Left ventricle myocardium inferior (tissue), 1 donor: ENCODE measurements around the gene CTXND1. TPM values are rescaled to one million over a fixed set of nuclear protein-coding genes. Genes with fewer than 3 reads are reported as not detected.
"Not testable (repeated sequence)": the region's sequence is repeated elsewhere in the genome, so short reads cannot be mapped to it uniquely, and the experiment has no call there.

Source experiments
- DNase-seq: peaks from one replicate; pipeline ENCODE4 v3.0.0-alpha.2; 2020
- H3K27ac ChIP-seq: fragments of 200-600 bp; replicated peaks from 2 replicates; pipeline ENCODE4 v1.8.0; 2021
- H3K27me3 ChIP-seq: fragments of 200-600 bp; 2 replicates; pipeline ENCODE4 v1.8.0; 2021; ENCODE audit warnings: low read depth
- H3K36me3 ChIP-seq: fragments of 200-600 bp; 2 replicates; pipeline ENCODE4 v1.8.0; 2021
- H3K4me1 ChIP-seq: fragments of 200-600 bp; 2 replicates; pipeline ENCODE4 v1.8.0; 2021
- H3K4me3 ChIP-seq: fragments of 200-600 bp; 2 replicates; pipeline ENCODE4 v1.8.0; 2021; ENCODE audit warnings: mild to moderate bottlenecking, moderate library complexity
- H3K9me3 ChIP-seq: fragments of 200-600 bp; replicated peaks from 2 replicates; pipeline ENCODE4 v1.8.0; 2021
- CTCF ChIP-seq: fragments of 200-600 bp; IDR thresholded peaks from 2 replicates; pipeline ENCODE4 v1.8.0; 2021; ENCODE audit warnings: antibody characterized with exemption, mild to moderate bottlenecking, borderline replicate concordance
- intact Hi-C: fragments of 100-400 bp; cut with micrococcal nuclease; formaldehyde crosslinking; loops from one replicate; pipeline ENCODE4 v1.11.0; 2022
- total RNA-seq: library from RNA; stranded (reverse); fragmentation: NEBNext Ultra II Directional; extraction: Animal tissue kit (Norgen Biotek cat#: 25700); gene quantifications from one replicate; pipeline ENCODE4 v1.2.1, GENCODE V29; 2021
- donor health status: DM: no; HTN: yes; CAD: no; lungs with severe emphysema.

CTXND1 gene
- total RNA-seq, 1 donor from 2014 or later: 2.1 TPM

GRCh38 chr15:80160570-80161156 lies 91.3 kb downstream of the CTXND1 start:
- Histone ChIP-seq H3K36me3 (peaks cover 17% of the 10 kb centered on the region), H3K27me3 (no peaks in the 10 kb centered on the region), H3K27ac (peak overlapping the region; percentile 45), H3K4me3 (no peak overlapping the region), H3K9me3 (no peaks in the 10 kb centered on the region), H3K4me1 (peaks cover 16% of the 10 kb centered on the region)
- intact Hi-C loops: no loop called here
- DNase-seq: peak; percentile 43
- TF ChIP-seq CTCF: no peak

GRCh38 chr15:80159811-80160569 lies 92.0 kb downstream of the CTXND1 start:
- intact Hi-C loops: no loop called here
- no peak for DNase-seq
- H3K4me3 ChIP-seq: no peak overlapping the region
- H3K27ac ChIP-seq: no peak overlapping the region
- H3K36me3 ChIP-seq: peaks cover 17% of the 10 kb centered on the region
- TF ChIP-seq CTCF: no peak
- H3K27me3 ChIP-seq: no peaks in the 10 kb centered on the region
- no peaks in the 10 kb centered on the region for H3K9me3 ChIP-seq
- peaks cover 16% of the 10 kb centered on the region for H3K4me1 ChIP-seq

- H3K9me3 ChIP-seq: no peaks in the 10 kb centered on the region
- no peak overlapping the region for H3K27ac ChIP-seq
- no peak for DNase-seq
- peaks cover 18% of the 10 kb centered on the region for H3K4me1 ChIP-seq
- intact Hi-C loops: no loop called here
- peaks cover 17% of the 10 kb centered on the region for H3K36me3 ChIP-seq
- no peak overlapping the region for H3K4me3 ChIP-seq
- TF ChIP-seq CTCF: no peak
- no peaks in the 10 kb centered on the region for H3K27me3 ChIP-seq
Measured at GRCh38 chr15:80159301-80159700, 92.7 kb downstream of the CTXND1 start.

GRCh38 chr15:80157215-80157614 lies 94.8 kb downstream of the CTXND1 start:
- Histone ChIP-seq H3K27ac (no peak overlapping the region), H3K9me3 (no peaks in the 10 kb centered on the region), H3K4me3 (no peak overlapping the region), H3K36me3 (peaks cover 9% of the 10 kb centered on the region), H3K27me3 (no peaks in the 10 kb centered on the region), H3K4me1 (peaks cover 27% of the 10 kb centered on the region)
- no peak for DNase-seq
- no peak for TF ChIP-seq CTCF
- intact Hi-C loops: no loop called here

GRCh38 chr15:80156176-80156720 lies 95.8 kb downstream of the CTXND1 start:
- intact Hi-C loops: no loop called here
- H3K36me3 ChIP-seq: peaks cover 9% of the 10 kb centered on the region

GRCh38 chr15:80155378-80156175 lies 96.4 kb downstream of the CTXND1 start:
- H3K4me1 ChIP-seq: peaks cover 35% of the 10 kb centered on the region
- H3K9me3 ChIP-seq, DNase-seq, H3K36me3 ChIP-seq, intact Hi-C loops, H3K4me3 ChIP-seq, H3K27ac ChIP-seq, H3K27me3 ChIP-seq: not testable (repeated sequence)

More at GRCh38 chr15:80156176-80156720, 95.8 kb downstream of the CTXND1 start:
- no peaks in the 10 kb centered on the region for H3K27me3 ChIP-seq
- peaks cover 36% of the 10 kb centered on the region for H3K4me1 ChIP-seq
- no peak for TF ChIP-seq CTCF
- H3K27ac ChIP-seq: no peak overlapping the region
- H3K4me3 ChIP-seq: no peak overlapping the region
- no peak for DNase-seq
- H3K9me3 ChIP-seq: no peaks in the 10 kb centered on the region
